ENCODE results near the gene RNF39.
"Not testable (repeated sequence)": the region's sequence is repeated elsewhere in the genome, so short reads cannot be mapped to it uniquely, and the experiment has no call there.

The RNF39 gene

GRCh38 chr6:30062471-30063178, 12.9 kb downstream of the RNF39 start:
- no peak for DNase-seq (ENCODE audit: low read depth, low spot score)

- no peak for DNase-seq (ENCODE audit: low read depth, low spot score)
These were observed 13.6 kb downstream of the RNF39 start for GRCh38 chr6:30061858-30062458.

GRCh38 chr6:30061092-30061857, 14.3 kb downstream of the RNF39 start, which contains the start of gene POLR1H:
Gene POLR1H (plus strand): TSS chr6:30061265. CDS start chr6:30061525, 260 bp downstream.
- DNase-seq (ENCODE audit: low read depth, low spot score): peak; percentile 80

- DNase-seq (ENCODE audit: low read depth, low spot score): no peak
These were observed 14.9 kb downstream of the RNF39 start for GRCh38 chr6:30060606-30061091.

- DNase-seq (ENCODE audit: low read depth, low spot score): no peak
These were observed 20.1 kb downstream of the RNF39 start for GRCh38 chr6:30055513-30055912.

GRCh38 chr6:30053682-30054081, 21.9 kb downstream of the RNF39 start:
- no peak for DNase-seq (ENCODE audit: low read depth, low spot score)

- DNase-seq (ENCODE audit: low read depth, low spot score): no peak
These were observed 28.3 kb downstream of the RNF39 start for GRCh38 chr6:30047220-30047619.

GRCh38 chr6:30044630-30045029, 30.9 kb downstream of the RNF39 start:
- DNase-seq (ENCODE audit: low read depth, low spot score): no peak

GRCh38 chr6:30043744-30044143, 31.8 kb downstream of the RNF39 start:
- DNase-seq (ENCODE audit: low read depth, low spot score): no peak

- DNase-seq (ENCODE audit: low read depth, low spot score): no peak
These were observed 32.7 kb downstream of the RNF39 start for GRCh38 chr6:30042914-30043313.

GRCh38 chr6:30042476-30042875, 33.1 kb downstream of the RNF39 start:
- no peak for DNase-seq (ENCODE audit: low read depth, low spot score)

- no peak for DNase-seq (ENCODE audit: low read depth, low spot score)
These were observed 33.7 kb downstream of the RNF39 start for GRCh38 chr6:30041821-30042220.

- no peak for DNase-seq (ENCODE audit: low read depth, low spot score)
These were observed 34.3 kb downstream of the RNF39 start for GRCh38 chr6:30041221-30041620.

- no peak for DNase-seq (ENCODE audit: low read depth, low spot score)
These were observed 38.3 kb downstream of the RNF39 start for GRCh38 chr6:30037182-30037788.

- no peak for DNase-seq (ENCODE audit: low read depth, low spot score)
These were observed 39.8 kb downstream of the RNF39 start for GRCh38 chr6:30035784-30036183.

GRCh38 chr6:30033440-30033839, 42.1 kb downstream of the RNF39 start:
- not testable (repeated sequence) for DNase-seq (ENCODE audit: low read depth, low spot score)

GRCh38 chr6:30031381-30031780, 44.2 kb downstream of the RNF39 start:
- DNase-seq (ENCODE audit: low read depth, low spot score): no peak

GRCh38 chr6:30029588-30029987, 46.0 kb downstream of the RNF39 start:
- no peak for DNase-seq (ENCODE audit: low read depth, low spot score)

- no peak for DNase-seq (ENCODE audit: low read depth, low spot score)
These were observed 50.4 kb downstream of the RNF39 start for GRCh38 chr6:30025186-30025585.

GRCh38 chr6:30022712-30023111, 52.9 kb downstream of the RNF39 start:
- DNase-seq (ENCODE audit: low read depth, low spot score): not testable (repeated sequence)

GRCh38 chr6:30022189-30022588, 53.4 kb downstream of the RNF39 start:
- DNase-seq (ENCODE audit: low read depth, low spot score): no peak

GRCh38 chr6:30020626-30021025, 54.9 kb downstream of the RNF39 start:
- no peak for DNase-seq (ENCODE audit: low read depth, low spot score)
